Ovary (tissue), 9 donors: ENCODE measurements around the gene FRMPD2. TPM values are rescaled to one million over a fixed set of nuclear protein-coding genes. Genes with fewer than 3 reads are reported as not detected.
A peak's percentile ranks its signal among the peaks of the same experiment; 100 is the strongest.

Experiments used
- DNase-seq, 5 donors: peaks; one replicate each; pipeline ENCODE4 v3.0.0-alpha.2; 2019 to 2020
- H3K27ac ChIP-seq, 2 donors: fragments of 200-600 bp; one replicate each; pipeline versions ENCODE4 v1.5.1 to v1.8.0; 2019 to 2022
- H3K27me3 ChIP-seq: fragments of 200-600 bp; one replicate; pipeline ENCODE4 v1.8.0; 2022
- H3K36me3 ChIP-seq: fragments of 200-600 bp; sonication (generic); one replicate; pipeline ENCODE4 v1.5.1; 2019
- H3K4me1 ChIP-seq: one replicate; pipeline ENCODE4 v1.8.1; 2013; ENCODE audit warnings: mild to moderate bottlenecking, moderate library complexity; ENCODE audit not compliant: insufficient read depth
- H3K4me3 ChIP-seq: fragments of 200-600 bp; sonication (generic); one replicate; pipeline ENCODE4 v1.5.1; 2017
- H3K9me3 ChIP-seq, 2 donors: fragments of 200-600 bp in 1 of 2; sonication (generic) in 1 of 2; one replicate each; pipeline versions ENCODE4 v1.5.1 to v1.8.1; 2013 to 2019; ENCODE audit warnings: mild to moderate bottlenecking in 1 of 2, moderate library complexity in 1 of 2
- EP300 ChIP-seq: sonication (generic); formaldehyde crosslinking; IDR thresholded peaks from one replicate; pipeline ENCODE4 v1.6.1; 2017; ENCODE audit warnings: antibody characterized with exemption
- POLR2A ChIP-seq: fragments of 450-650 bp; IDR thresholded peaks from one replicate; pipeline ENCODE4 v1.6.1; 2017; ENCODE audit warnings: antibody characterized with exemption, mild to moderate bottlenecking, moderate library complexity
- WGBS, 3 donors: extraction: QIAGEN DNeasy Blood & Tissue Kit in 1 of 3; methylation state at CpG; one replicate each; pipeline versions ENCODE4 v1.1.5 to v1.1.7; 2013 to 2017; 5-methylcytosine and 5-hydroxymethylcytosine counted together
- intact Hi-C, 4 donors: fragments of 100-400 bp; cut with DNase I; formaldehyde crosslinking; loops; one replicate each; pipeline versions ENCODE4 v1.11.0 to v1.15.1; 2022 to 2023
- polyA plus RNA-seq, 2 donors: library from polyadenylated mRNA; stranded (reverse); fragments of 200-250 nt in 1 of 2; fragments of 350-450 nt in 1 of 2; fragmentation: Illumina TruSeq in 1 of 2; extraction: RNeasy Lipid Tissue Mini Kit (QIAGEN cat#74804) in 1 of 2; gene quantifications; one replicate each; pipeline ENCODE4 v1.2.3, GENCODE V29; 2013 to 2014
- total RNA-seq, 7 donors: library from RNA; depleted of rRNA in 2 of 7; stranded (reverse); fragments of >200 nt in 2 of 7; fragmentation: NEBNext Ultra II Directional in 3 of 7; extraction: Animal tissue kit (Norgen Biotek cat#: 25700) in 3 of 7; gene quantifications; one replicate each; pipeline versions ENCODE4 v1.1.0 to v1.2.4, GENCODE V29; 2016 to 2023
- TF ChIP-seq, protein P1 (sequence below), 3 donors: fragments of 450-650 bp in 2 of 3; fragments of 200-600 bp in 1 of 3; IDR thresholded peaks; one replicate each; pipeline versions ENCODE4 v1.5.1 to v1.8.0; 2016 to 2022; ENCODE audit warnings: antibody characterized with exemption in 3 of 3, mild to moderate bottlenecking in 1 of 3
- donor health status: DM: no; HTN: no; CAD: no; lungs with moderate emphysema.
- donor health status: DM: no; HTN: no; CAD: no.
- donor health status: Bipolar disorder and iron deficiency.
- donor health status: DM: yes; HTN: yes; CAD: no.
- donor health status: DM: no; HTN: no; CAD: no.
- donor health status: DM: yes; HTN: yes; CAD: no.

The FRMPD2 gene
- total and polyA plus RNA-seq, 9 donors, result 0.15 to 11.8 (median 0.69) TPM; not detected in 3

DNA sequence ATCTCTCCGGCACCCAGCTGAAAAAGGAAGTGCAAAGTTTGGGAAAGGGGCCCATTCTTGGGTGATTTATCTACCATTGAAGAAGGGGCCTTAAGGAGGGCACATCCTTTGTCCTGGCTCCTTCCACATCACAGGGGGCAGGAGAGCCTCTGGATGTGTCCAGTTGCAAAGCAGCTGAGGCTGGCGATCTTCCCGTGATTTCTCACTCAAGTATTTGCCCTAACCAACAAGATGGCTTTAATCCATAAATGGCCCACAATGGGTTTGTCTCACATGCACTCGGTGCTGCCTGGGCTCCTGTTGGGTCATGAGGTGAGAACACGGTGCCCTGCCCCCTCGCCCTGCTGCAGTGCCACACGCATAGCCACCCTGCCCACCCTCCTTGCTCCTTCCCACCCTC lies 14.2 kb upstream of the FRMPD2 start:
- no peak for DNase-seq
- no peaks in the 10 kb centered on the region for H3K36me3 ChIP-seq
- no peak overlapping the region for H3K4me3 ChIP-seq
- no peaks in the 10 kb centered on the region for H3K27me3 ChIP-seq
- H3K27ac ChIP-seq, result no peak overlapping the region
- TF ChIP-seq, protein P1, sequence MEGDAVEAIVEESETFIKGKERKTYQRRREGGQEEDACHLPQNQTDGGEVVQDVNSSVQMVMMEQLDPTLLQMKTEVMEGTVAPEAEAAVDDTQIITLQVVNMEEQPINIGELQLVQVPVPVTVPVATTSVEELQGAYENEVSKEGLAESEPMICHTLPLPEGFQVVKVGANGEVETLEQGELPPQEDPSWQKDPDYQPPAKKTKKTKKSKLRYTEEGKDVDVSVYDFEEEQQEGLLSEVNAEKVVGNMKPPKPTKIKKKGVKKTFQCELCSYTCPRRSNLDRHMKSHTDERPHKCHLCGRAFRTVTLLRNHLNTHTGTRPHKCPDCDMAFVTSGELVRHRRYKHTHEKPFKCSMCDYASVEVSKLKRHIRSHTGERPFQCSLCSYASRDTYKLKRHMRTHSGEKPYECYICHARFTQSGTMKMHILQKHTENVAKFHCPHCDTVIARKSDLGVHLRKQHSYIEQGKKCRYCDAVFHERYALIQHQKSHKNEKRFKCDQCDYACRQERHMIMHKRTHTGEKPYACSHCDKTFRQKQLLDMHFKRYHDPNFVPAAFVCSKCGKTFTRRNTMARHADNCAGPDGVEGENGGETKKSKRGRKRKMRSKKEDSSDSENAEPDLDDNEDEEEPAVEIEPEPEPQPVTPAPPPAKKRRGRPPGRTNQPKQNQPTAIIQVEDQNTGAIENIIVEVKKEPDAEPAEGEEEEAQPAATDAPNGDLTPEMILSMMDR (IDR thresholded peaks at IDR 0.05), result no peak
- TF ChIP-seq POLR2A (no peak), EP300 (no peak)
- 91 to 96% (median 93%) methylated on average over 7 of the region's 7 CpGs for WGBS, 3 donors
- intact Hi-C loops, result no loop called here
- peaks cover 0 to 5% of the 10 kb centered on the region in 2 donors for H3K9me3 ChIP-seq
- H3K4me1 ChIP-seq, result no peaks in the 10 kb centered on the region

DNA sequence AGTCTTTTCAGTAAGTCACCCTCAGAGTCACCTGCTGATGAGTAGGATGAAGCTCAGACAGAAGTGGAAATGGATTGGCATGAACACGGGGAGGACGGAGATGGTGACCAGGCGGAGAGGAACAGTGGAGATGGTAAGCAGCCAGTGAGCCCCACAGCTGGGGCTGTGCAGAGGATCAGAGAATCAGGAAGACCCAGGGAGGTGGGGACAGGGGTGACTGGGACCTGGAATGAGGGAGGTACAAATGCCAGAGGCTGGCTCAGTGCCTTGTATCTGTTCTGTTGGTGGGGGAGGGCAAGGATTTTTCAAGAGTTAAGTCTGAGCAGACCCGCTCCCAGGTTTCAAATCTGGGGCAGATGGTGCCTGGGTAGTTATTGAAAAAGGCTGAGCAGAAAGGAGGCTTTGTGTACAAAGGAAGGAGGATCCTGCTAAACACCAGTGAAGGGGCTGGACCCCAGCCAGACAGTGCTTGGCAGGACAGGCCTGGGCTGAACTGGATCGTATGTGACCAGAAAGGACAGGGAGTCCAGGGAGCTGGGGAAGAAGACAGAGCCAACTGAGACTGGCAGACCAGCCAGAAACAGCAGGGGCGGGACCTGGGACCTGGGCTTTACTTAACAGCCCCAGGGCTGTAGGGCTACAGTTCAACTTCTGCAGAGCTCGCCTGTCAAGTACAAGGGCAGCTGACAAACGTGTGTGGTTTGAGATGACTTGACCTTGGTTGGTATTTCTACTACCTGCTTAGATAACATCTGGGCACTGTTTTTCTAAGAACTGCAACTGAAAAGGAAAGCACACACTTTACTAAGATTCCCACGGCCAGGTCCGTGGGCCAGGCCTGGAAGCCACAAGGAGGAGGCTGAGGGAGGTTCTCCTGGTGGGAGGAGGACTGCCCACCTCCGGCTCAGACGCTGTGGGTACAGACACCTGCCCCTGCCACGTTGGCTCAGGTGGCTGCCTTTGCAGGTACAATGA lies 13.2 kb upstream of the FRMPD2 start:
- H3K4me1 ChIP-seq, result no peaks in the 10 kb centered on the region
- intact Hi-C loops, result no loop called here
- no peak overlapping the region for H3K4me3 ChIP-seq
- H3K9me3 ChIP-seq, result peaks cover 0 to 5% of the 10 kb centered on the region in 2 donors
- no peak for TF ChIP-seq POLR2A
- no peaks in the 10 kb centered on the region for H3K36me3 ChIP-seq
- 64 to 72% (median 67%) methylated on average over 13 of the region's 13 CpGs for WGBS, 3 donors
- no peak overlapping the region for H3K27ac ChIP-seq
- DNase-seq, result peak in 1 of 5 donors; percentile 61
- no peaks in the 10 kb centered on the region for H3K27me3 ChIP-seq

DNA sequence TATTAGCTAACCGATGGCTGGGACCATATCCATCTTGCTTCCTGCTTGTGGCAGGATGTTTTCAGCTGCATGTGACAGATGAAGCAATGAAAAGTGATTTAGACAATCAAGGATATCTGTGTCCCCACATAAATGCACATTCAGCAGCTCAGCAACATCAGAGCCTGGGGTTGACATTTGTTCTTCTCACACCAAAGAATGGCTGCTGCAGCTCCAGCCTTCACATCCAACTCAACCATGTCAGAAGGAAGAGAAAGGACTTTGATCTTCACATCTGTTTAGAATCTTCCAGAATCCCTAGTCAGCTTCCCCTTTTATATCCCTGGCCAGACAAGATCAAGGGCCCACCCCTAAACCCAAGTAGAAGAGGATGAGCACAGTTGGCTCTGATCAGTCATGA lies 11.9 kb upstream of the FRMPD2 start:
- intact Hi-C loops, result no loop called here
- DNase-seq, result no peak
- H3K9me3 ChIP-seq, result peaks cover 0 to 5% of the 10 kb centered on the region in 2 donors
- no peaks in the 10 kb centered on the region for H3K4me1 ChIP-seq
- H3K36me3 ChIP-seq, result no peaks in the 10 kb centered on the region
- no peak overlapping the region for H3K27ac ChIP-seq
- WGBS, 3 donors, result 81 to 86% (median 85%) methylated on average over 1 of the region's 1 CpG
- TF ChIP-seq POLR2A (no peak), EP300 (no peak)
- TF ChIP-seq, protein P1 (IDR thresholded peaks at IDR 0.05), result no peak
- H3K4me3 ChIP-seq, result no peak overlapping the region
- no peaks in the 10 kb centered on the region for H3K27me3 ChIP-seq

DNA sequence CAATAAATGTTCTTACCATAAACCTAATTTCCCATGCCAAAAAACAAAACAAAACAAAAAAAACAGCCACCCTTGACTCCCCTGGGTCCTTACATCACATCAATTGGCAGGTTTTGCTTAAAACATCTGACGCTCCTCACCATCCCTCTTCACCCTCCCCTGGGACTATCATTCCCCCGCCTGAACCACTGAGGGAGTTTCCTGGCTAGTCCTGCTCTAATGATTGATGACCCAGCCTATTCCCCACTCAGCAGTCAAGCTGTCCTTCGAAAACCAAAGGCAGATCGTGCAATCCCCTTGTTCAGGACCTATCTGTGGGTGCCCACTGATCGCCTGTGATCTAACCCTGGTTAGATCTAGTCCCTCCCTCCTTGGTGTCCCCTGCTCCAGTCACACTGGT lies 11.2 kb upstream of the FRMPD2 start:
- intact Hi-C loops, result no loop called here
- H3K4me3 ChIP-seq, result no peak overlapping the region
- no peaks in the 10 kb centered on the region for H3K27me3 ChIP-seq
- no peak for DNase-seq
- H3K36me3 ChIP-seq, result no peaks in the 10 kb centered on the region
- H3K27ac ChIP-seq, result no peak overlapping the region
- peaks cover 0 to 5% of the 10 kb centered on the region in 2 donors for H3K9me3 ChIP-seq
- no peak for TF ChIP-seq EP300
- no peak for TF ChIP-seq POLR2A
- TF ChIP-seq, protein P1 (IDR thresholded peaks at IDR 0.05), result no peak
- WGBS, 3 donors, result 12 to 23% (median 23%) methylated on average over 5 of the region's 5 CpGs
- no peaks in the 10 kb centered on the region for H3K4me1 ChIP-seq

DNA sequence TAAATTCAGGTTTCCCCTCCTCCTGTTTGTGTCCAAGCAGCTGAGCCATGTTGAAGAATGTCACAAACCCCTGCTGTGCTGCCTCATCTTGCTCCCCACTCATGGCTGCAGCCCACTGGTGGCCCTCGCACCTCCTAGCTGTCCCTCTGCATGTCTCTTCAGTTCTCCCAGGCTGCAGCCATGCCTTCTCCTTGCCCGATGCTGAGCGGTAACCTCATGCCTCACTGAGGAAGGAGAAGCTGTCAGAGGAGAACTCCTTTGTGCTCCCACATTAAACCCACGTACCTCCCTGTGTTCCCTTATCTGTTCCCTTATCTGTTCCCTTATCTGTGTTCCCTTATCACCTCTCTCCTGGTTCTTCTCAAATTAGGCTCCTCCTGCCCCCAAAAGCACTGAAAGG lies 10.3 kb upstream of the FRMPD2 start:
- H3K4me1 ChIP-seq, result no peaks in the 10 kb centered on the region
- intact Hi-C loops, result no loop called here

More for the DNA sequence above, 10.3 kb upstream of the FRMPD2 start:
- no peak overlapping the region for H3K27ac ChIP-seq
- WGBS, 3 donors, result 25 to 40% (median 36%) methylated on average over 4 of the region's 4 CpGs
- H3K4me3 ChIP-seq, result no peak overlapping the region
- no peaks in the 10 kb centered on the region for H3K27me3 ChIP-seq
- peaks cover 0 to 5% of the 10 kb centered on the region in 2 donors for H3K9me3 ChIP-seq
- TF ChIP-seq, protein P1 (IDR thresholded peaks at IDR 0.05), result no peak
- TF ChIP-seq POLR2A (no peak), EP300 (no peak)
- no peak for DNase-seq
- no peaks in the 10 kb centered on the region for H3K36me3 ChIP-seq
